ENCODE results near the gene SH3BP1.

DNA sequence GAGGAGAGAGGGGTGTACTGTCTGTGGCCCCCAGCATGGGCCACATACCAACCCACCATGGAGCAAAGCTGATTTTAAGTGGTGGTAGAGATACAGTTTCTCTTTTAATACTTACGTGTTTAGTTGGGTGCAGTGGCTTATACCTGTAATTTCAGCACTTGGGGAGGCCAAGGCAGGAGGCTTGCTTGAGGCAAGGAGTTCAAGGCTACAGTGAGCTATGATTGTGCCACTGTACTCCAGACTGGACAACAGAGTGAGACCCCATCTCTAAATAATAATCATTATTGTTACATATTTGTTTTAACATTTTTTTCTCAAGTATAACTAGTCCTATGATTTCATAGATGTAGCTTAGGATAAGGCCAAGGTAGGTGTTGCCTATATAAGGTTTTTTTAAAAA, 22.0 kb upstream of the SH3BP1 start:
- TF ChIP-seq CTCF (IDR thresholded peaks at IDR 0.05), result no peak
- no peak for TF ChIP-seq POLR2A (IDR thresholded peaks at IDR 0.05)
- no peak for TF ChIP-seq EP300 (IDR thresholded peaks at IDR 0.05)
- TF ChIP-seq POLR2AphosphoS5 (IDR thresholded peaks at IDR 0.05), result no peak

All from upper lobe of left lung (tissue), 4 donors.